ENCODE measurements around the gene DMD.
"Not testable (repeated sequence)": the region's sequence is repeated elsewhere in the genome, so short reads cannot be mapped to it uniquely, and the experiment has no call there.

DMD gene

GRCh38 chrX:33132569-33132968, 78.8 kb downstream of the DMD start:
- Mint-ChIP-seq H3K9me3 (no peaks in the 10 kb centered on the region), H3K4me3 (no peak overlapping the region), H3K27me3 (ENCODE audit: low read depth) (no peaks in the 10 kb centered on the region), H3K27ac (no peak overlapping the region), H3K4me1 (ENCODE audit: low read depth) (no peaks in the 10 kb centered on the region), H3K36me3 (ENCODE audit: low read depth) (no peaks in the 10 kb centered on the region)
- no peak for DNase-seq (ENCODE audit: low spot score)

- Mint-ChIP-seq H3K9me3 (no peaks in the 10 kb centered on the region), H3K4me3 (no peak overlapping the region), H3K36me3 (ENCODE audit: low read depth) (no peaks in the 10 kb centered on the region), H3K27me3 (ENCODE audit: low read depth) (no peaks in the 10 kb centered on the region), H3K27ac (no peak overlapping the region), H3K4me1 (ENCODE audit: low read depth) (no peaks in the 10 kb centered on the region)
- DNase-seq (ENCODE audit: low spot score) = no peak
Observed at GRCh38 chrX:33129607-33130006, 81.7 kb downstream of the DMD start.

- Mint-ChIP-seq H3K4me3 (no peak overlapping the region), H3K27ac (no peak overlapping the region), H3K36me3 (ENCODE audit: low read depth) (no peaks in the 10 kb centered on the region), H3K27me3 (ENCODE audit: low read depth) (no peaks in the 10 kb centered on the region), H3K4me1 (ENCODE audit: low read depth) (no peaks in the 10 kb centered on the region), H3K9me3 (no peaks in the 10 kb centered on the region)
- no peak for DNase-seq (ENCODE audit: low spot score)
Observed at GRCh38 chrX:33128048-33128805, 83.1 kb downstream of the DMD start.

DNA sequence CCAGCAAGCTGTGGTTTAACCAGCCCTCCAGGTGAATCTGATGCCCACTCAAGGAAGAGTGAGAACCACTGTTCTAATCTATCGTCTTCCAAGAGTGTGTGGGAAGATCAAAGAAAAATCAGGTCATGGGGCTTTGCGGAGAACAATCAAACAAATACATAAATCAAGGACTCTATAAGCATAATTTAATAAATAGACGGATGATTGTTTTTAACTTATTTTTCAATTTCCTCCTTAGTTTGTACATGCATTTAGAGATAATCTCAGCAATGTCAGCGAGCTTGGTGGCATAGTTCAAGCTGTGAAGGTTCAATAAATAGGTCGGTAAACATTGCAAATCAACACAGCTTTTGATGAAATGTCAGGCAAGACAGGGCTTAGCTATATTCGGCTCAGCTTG, 84.9 kb downstream of the DMD start:
- Mint-ChIP-seq H3K27me3 (ENCODE audit: low read depth) (no peaks in the 10 kb centered on the region), H3K36me3 (ENCODE audit: low read depth) (no peaks in the 10 kb centered on the region), H3K4me1 (ENCODE audit: low read depth) (no peaks in the 10 kb centered on the region), H3K9me3 (no peaks in the 10 kb centered on the region), H3K4me3 (no peak overlapping the region), H3K27ac (no peak overlapping the region)
- no peak for DNase-seq (ENCODE audit: low spot score)

- H3K27me3 Mint-ChIP-seq (ENCODE audit: low read depth) = no peaks in the 10 kb centered on the region
- H3K4me3 Mint-ChIP-seq = no peak overlapping the region
- H3K27ac Mint-ChIP-seq = no peak overlapping the region
- no peaks in the 10 kb centered on the region for H3K4me1 Mint-ChIP-seq (ENCODE audit: low read depth)
- no peak for DNase-seq (ENCODE audit: low spot score)
- H3K36me3 Mint-ChIP-seq (ENCODE audit: low read depth) = no peaks in the 10 kb centered on the region
- H3K9me3 Mint-ChIP-seq = no peaks in the 10 kb centered on the region
Observed at GRCh38 chrX:33109858-33110257, 101.5 kb downstream of the DMD start.

GRCh38 chrX:33106737-33107136, 104.6 kb downstream of the DMD start:
- Mint-ChIP-seq H3K9me3 (no peaks in the 10 kb centered on the region), H3K36me3 (ENCODE audit: low read depth) (no peaks in the 10 kb centered on the region), H3K27me3 (ENCODE audit: low read depth) (no peaks in the 10 kb centered on the region), H3K4me1 (ENCODE audit: low read depth) (no peaks in the 10 kb centered on the region), H3K27ac (no peak overlapping the region), H3K4me3 (no peak overlapping the region)
- DNase-seq (ENCODE audit: low spot score) = no peak

GRCh38 chrX:33095079-33095478, 116.3 kb downstream of the DMD start:
- no peak overlapping the region for H3K4me3 Mint-ChIP-seq
- no peak overlapping the region for H3K27ac Mint-ChIP-seq
- H3K27me3 Mint-ChIP-seq (ENCODE audit: low read depth) = no peaks in the 10 kb centered on the region
- H3K4me1 Mint-ChIP-seq (ENCODE audit: low read depth) = no peaks in the 10 kb centered on the region
- no peak for DNase-seq (ENCODE audit: low spot score)
- H3K36me3 Mint-ChIP-seq (ENCODE audit: low read depth) = no peaks in the 10 kb centered on the region
- no peaks in the 10 kb centered on the region for H3K9me3 Mint-ChIP-seq

DNA sequence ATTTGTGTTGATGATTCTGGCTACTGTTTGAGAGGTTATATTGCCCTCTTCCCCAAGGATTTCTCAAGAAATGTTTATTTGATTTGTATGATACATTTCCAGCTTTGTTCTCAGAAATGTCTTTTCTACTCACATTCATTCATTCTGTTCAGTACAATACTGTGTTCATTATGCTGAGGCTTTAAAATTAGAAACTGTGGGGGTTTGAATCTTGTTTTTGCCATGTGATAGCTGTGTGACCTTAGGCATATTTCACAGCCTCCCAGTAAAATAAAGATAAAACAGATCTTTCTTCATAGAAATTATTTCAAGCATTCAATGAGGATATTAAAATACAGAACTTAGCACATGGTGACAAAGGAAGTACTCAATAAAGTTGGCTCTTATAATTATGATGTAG, 123.9 kb downstream of the DMD start:
- Mint-ChIP-seq H3K4me1 (ENCODE audit: low read depth) (no peaks in the 10 kb centered on the region), H3K27me3 (ENCODE audit: low read depth) (no peaks in the 10 kb centered on the region), H3K4me3 (no peak overlapping the region), H3K36me3 (ENCODE audit: low read depth) (no peaks in the 10 kb centered on the region), H3K9me3 (no peaks in the 10 kb centered on the region), H3K27ac (no peak overlapping the region)
- no peak for DNase-seq (ENCODE audit: low spot score)

- no peak overlapping the region for H3K4me3 Mint-ChIP-seq
- H3K9me3 Mint-ChIP-seq = no peaks in the 10 kb centered on the region
- no peaks in the 10 kb centered on the region for H3K27me3 Mint-ChIP-seq (ENCODE audit: low read depth)
- DNase-seq (ENCODE audit: low spot score) = no peak
- H3K4me1 Mint-ChIP-seq (ENCODE audit: low read depth) = no peaks in the 10 kb centered on the region
- H3K27ac Mint-ChIP-seq = no peak overlapping the region
- H3K36me3 Mint-ChIP-seq (ENCODE audit: low read depth) = no peaks in the 10 kb centered on the region
Observed at GRCh38 chrX:33086886-33087285, 124.5 kb downstream of the DMD start.

DNA sequence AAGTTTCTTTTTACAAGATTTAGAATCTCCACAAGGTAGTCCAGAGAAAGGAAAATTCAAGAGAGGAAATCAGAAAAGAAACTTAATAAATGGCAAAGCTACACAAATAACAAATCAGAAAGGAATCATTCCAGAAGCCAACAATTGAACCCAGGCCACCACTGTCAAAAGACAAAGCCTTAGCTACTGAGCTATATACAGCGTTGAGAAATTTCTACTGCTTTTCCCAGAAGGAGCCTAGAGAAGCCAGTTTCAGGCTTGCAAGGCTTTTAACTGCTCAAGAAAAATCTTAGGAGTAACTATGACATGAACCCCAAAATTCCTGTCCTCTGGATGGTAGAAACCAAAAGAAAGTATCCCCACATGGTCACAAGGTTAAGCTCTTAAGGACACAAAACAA, 129.0 kb downstream of the DMD start:
- Mint-ChIP-seq H3K27me3 (ENCODE audit: low read depth) (no peaks in the 10 kb centered on the region), H3K4me3 (no peak overlapping the region), H3K36me3 (ENCODE audit: low read depth) (no peaks in the 10 kb centered on the region), H3K4me1 (ENCODE audit: low read depth) (no peaks in the 10 kb centered on the region), H3K9me3 (no peaks in the 10 kb centered on the region), H3K27ac (no peak overlapping the region)
- DNase-seq (ENCODE audit: low spot score) = no peak

DNA sequence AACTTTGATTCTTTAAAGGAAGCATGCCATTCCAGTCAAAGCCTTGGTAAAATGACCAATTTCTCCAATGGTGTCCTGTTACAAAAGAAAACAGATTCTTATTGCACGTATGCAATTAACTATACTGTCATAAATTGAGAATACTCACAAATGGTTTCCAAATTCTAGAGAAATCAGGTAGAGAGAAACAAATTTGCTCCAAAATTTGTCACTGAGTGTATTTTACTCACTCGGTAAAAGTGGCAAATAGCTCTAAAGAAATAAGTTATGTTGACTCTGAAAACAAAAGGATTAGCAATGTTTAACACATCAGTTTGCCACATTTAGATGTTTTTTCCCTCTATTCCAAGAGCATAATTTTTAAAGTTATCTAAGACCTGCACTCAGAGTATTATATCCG, 133.1 kb downstream of the DMD start:
- Mint-ChIP-seq H3K36me3 (ENCODE audit: low read depth) (no peaks in the 10 kb centered on the region), H3K9me3 (peaks cover 7% of the 10 kb centered on the region), H3K27ac (no peak overlapping the region), H3K4me3 (no peak overlapping the region), H3K27me3 (ENCODE audit: low read depth) (no peaks in the 10 kb centered on the region), H3K4me1 (ENCODE audit: low read depth) (no peaks in the 10 kb centered on the region)
- no peak for DNase-seq (ENCODE audit: low spot score)

- H3K4me3 Mint-ChIP-seq; DNase-seq (ENCODE audit: low spot score); H3K9me3 Mint-ChIP-seq; H3K27ac Mint-ChIP-seq; H3K27me3 Mint-ChIP-seq (ENCODE audit: low read depth); H3K4me1 Mint-ChIP-seq (ENCODE audit: low read depth); H3K36me3 Mint-ChIP-seq (ENCODE audit: low read depth): not testable (repeated sequence)
Observed at GRCh38 chrX:33073660-33074059, 137.7 kb downstream of the DMD start.

DNA sequence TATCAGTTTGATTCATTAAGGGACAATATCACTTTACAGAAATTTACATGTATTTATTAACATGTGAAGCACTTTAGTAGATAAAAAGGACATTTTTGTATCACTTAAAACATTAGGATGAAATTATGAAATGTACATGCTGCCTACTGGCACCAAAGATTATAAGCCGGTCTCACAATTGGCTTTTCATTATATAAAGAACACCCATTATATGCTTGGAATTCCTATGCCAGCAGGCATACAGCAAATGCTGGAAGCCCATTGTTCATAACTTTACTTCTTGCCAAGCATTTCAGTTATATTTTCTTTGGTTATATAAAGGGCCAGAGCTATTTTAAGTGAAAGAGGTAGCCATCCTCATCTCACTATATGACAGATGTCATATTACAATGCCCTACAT, 145.9 kb downstream of the DMD start:
- H3K4me3 Mint-ChIP-seq = no peak overlapping the region
- H3K36me3 Mint-ChIP-seq (ENCODE audit: low read depth) = no peaks in the 10 kb centered on the region
- no peak overlapping the region for H3K27ac Mint-ChIP-seq
- H3K4me1 Mint-ChIP-seq (ENCODE audit: low read depth) = no peaks in the 10 kb centered on the region
- H3K27me3 Mint-ChIP-seq (ENCODE audit: low read depth) = no peaks in the 10 kb centered on the region
- peaks cover 7% of the 10 kb centered on the region for H3K9me3 Mint-ChIP-seq
- DNase-seq (ENCODE audit: low spot score) = no peak

DNA sequence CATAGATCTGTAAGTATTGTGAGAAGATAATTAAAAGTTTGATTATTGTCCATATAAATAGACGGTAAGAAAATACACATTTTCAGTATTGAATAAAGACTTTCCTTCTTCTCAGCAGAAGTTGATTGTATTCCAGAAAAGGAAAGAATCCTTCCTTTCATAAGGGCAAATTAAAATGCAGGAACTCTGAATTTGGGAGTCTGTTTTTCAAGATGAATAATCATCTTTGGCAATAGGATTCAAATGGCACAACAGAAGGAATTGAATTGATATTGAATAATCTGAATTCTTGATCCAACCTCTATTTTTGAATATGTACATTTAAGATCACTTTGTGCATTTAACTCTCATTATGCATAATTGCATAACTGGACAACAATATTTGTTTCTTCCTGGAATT, 149.3 kb downstream of the DMD start:
- Mint-ChIP-seq H3K36me3 (ENCODE audit: low read depth) (no peaks in the 10 kb centered on the region), H3K4me1 (ENCODE audit: low read depth) (no peaks in the 10 kb centered on the region), H3K27me3 (ENCODE audit: low read depth) (no peaks in the 10 kb centered on the region), H3K4me3 (no peak overlapping the region), H3K9me3 (peaks cover 5% of the 10 kb centered on the region), H3K27ac (no peak overlapping the region)
- DNase-seq (ENCODE audit: low spot score) = no peak

DNA sequence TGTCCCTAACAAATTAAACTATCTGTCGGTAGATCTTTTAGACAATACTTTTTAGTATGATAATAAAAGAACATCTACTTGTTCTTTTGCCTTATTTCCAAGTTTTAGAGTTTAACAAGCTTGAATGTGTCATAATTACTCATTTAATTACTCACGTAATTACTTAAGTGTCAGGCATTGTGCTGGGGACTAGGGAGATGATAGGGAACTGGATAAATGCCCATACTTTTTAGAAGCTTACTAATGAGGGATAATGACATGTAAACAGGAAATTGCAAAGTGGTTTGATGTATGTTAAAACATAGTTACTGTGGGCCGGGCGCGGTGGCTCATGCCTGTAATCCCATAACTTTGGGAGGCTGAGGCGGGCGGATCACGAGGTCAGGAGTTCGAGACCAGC, 158.3 kb downstream of the DMD start:
- Mint-ChIP-seq H3K27me3 (ENCODE audit: low read depth) (no peaks in the 10 kb centered on the region), H3K4me1 (ENCODE audit: low read depth) (no peaks in the 10 kb centered on the region), H3K9me3 (no peaks in the 10 kb centered on the region), H3K27ac (no peak overlapping the region), H3K4me3 (no peak overlapping the region), H3K36me3 (ENCODE audit: low read depth) (no peaks in the 10 kb centered on the region)
- DNase-seq (ENCODE audit: low spot score) = no peak

Measured in T-helper 2 cell treated with Interferon-gamma antibody and Interleukin-4, amounts not matched to agents 5 μg/mL and 100 μg/mL, for 36 hours (primary cell).